ENCODE results near the gene ATF4. TPM values are rescaled to one million over a fixed set of nuclear protein-coding genes. Genes with fewer than 3 reads are reported as not detected.
A peak's percentile ranks its signal among the peaks of the same experiment; 100 is the strongest.

The ATF4 gene
- total and polyA plus RNA-seq, 2 of the 13 experiments (the other 11 are each of a cell fraction or from before 2014, with no cell fraction given): 486 to 1,297 TPM

DNA sequence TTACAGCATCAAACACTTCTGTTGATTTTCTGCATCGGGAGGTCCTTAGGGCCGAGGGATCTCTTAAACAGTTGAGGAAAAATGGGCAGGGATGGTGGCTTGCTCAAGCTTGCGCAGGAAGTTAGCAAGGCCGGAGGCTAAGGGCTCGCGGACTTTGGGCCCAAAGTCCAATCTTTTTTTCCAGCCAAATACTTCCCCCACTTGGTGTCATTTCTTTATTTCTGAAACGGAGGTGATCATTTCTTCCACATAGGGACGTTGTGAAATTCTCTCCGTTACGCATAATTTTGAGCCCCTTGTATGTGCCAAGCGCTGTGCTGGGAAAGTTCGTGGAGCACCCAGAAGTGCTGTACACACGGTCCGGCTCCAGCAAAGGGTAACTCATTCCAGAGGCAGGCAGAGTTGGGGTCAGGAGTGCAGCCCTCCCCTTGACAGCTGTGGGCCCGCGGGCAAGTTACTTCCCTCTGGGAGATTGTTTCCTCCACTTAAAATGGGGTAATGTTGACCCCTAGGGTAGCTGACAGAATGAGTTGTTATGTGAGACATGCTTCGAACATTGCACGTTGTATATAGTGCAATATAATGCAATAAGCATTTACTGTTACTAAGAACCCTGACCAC is 17.5 kb upstream of the ATF4 start (continued):
- TF ChIP-seq, protein P1, sequence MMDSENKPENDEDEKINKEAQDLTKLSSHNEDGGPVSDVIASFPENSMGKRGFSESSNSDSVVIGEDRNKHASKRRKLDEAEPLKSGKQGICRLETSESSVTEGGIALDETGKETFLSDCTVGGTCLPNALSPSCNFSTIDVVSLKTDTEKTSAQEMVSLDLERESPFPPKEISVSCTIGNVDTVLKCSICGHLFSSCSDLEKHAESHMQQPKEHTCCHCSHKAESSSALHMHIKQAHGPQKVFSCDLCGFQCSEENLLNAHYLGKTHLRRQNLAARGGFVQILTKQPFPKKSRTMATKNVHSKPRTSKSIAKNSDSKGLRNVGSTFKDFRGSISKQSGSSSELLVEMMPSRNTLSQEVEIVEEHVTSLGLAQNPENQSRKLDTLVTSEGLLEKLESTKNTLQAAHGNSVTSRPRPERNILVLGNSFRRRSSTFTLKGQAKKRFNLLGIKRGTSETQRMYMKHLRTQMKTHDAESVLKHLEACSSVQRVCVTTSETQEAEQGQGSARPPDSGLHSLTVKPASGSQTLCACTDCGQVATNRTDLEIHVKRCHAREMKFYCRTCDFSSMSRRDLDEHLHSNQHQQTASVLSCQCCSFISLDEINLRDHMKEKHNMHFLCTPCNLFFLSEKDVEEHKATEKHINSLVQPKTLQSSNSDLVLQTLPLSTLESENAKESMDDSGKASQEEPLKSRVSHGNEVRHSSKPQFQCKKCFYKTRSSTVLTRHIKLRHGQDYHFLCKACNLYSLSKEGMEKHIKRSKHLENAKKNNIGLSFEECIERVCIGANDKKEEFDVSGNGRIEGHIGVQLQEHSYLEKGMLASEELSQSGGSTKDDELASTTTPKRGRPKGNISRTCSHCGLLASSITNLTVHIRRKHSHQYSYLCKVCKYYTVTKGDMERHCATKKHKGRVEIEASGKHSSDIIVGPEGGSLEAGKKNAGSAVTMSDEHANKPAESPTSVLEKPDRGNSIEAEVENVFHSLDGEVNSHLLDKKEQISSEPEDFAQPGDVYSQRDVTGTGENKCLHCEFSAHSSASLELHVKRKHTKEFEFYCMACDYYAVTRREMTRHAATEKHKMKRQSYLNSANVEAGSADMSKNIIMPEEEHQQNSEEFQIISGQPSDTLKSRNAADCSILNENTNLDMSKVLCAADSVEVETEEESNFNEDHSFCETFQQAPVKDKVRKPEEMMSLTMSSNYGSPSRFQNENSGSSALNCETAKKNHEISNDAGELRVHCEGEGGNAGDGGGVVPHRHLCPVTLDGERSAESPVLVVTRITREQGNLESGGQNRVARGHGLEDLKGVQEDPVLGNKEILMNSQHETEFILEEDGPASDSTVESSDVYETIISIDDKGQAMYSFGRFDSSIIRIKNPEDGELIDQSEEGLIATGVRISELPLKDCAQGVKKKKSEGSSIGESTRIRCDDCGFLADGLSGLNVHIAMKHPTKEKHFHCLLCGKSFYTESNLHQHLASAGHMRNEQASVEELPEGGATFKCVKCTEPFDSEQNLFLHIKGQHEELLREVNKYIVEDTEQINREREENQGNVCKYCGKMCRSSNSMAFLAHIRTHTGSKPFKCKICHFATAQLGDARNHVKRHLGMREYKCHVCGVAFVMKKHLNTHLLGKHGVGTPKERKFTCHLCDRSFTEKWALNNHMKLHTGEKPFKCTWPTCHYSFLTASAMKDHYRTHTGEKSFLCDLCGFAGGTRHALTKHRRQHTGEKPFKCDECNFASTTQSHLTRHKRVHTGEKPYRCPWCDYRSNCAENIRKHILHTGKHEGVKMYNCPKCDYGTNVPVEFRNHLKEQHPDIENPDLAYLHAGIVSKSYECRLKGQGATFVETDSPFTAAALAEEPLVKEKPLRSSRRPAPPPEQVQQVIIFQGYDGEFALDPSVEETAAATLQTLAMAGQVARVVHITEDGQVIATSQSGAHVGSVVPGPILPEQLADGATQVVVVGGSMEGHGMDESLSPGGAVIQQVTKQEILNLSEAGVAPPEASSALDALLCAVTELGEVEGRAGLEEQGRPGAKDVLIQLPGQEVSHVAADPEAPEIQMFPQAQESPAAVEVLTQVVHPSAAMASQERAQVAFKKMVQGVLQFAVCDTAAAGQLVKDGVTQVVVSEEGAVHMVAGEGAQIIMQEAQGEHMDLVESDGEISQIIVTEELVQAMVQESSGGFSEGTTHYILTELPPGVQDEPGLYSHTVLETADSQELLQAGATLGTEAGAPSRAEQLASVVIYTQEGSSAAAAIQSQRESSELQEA (CRISPR knock-in tag; IDR thresholded peaks at IDR 0.05; ENCODE audit: not compliant biosample characterization): no peak
- peak; percentile 87 for TF ChIP-seq HNF4A (CRISPR knock-in tag; IDR thresholded peaks at IDR 0.05)
- no peak for TF ChIP-seq SMC3 (IDR thresholded peaks at IDR 0.05; ENCODE audit: low read length)
- no peak for TF ChIP-seq GFI1 (CRISPR knock-in tag; IDR thresholded peaks at IDR 0.05; ENCODE audit: borderline replicate concordance)
- TF ChIP-seq ZNF703 (CRISPR knock-in tag; IDR thresholded peaks at IDR 0.05; ENCODE audit: borderline replicate concordance): no peak
- TF ChIP-seq, protein P2, sequence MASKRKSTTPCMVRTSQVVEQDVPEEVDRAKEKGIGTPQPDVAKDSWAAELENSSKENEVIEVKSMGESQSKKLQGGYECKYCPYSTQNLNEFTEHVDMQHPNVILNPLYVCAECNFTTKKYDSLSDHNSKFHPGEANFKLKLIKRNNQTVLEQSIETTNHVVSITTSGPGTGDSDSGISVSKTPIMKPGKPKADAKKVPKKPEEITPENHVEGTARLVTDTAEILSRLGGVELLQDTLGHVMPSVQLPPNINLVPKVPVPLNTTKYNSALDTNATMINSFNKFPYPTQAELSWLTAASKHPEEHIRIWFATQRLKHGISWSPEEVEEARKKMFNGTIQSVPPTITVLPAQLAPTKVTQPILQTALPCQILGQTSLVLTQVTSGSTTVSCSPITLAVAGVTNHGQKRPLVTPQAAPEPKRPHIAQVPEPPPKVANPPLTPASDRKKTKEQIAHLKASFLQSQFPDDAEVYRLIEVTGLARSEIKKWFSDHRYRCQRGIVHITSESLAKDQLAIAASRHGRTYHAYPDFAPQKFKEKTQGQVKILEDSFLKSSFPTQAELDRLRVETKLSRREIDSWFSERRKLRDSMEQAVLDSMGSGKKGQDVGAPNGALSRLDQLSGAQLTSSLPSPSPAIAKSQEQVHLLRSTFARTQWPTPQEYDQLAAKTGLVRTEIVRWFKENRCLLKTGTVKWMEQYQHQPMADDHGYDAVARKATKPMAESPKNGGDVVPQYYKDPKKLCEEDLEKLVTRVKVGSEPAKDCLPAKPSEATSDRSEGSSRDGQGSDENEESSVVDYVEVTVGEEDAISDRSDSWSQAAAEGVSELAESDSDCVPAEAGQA (IDR thresholded peaks at IDR 0.05; ENCODE audit: low read depth): no peak
- TF ChIP-seq, protein P2 (CRISPR knock-in tag; IDR thresholded peaks at IDR 0.05; ENCODE audit: borderline replicate concordance): no peak
- no peak for TF ChIP-seq TGIF2 (CRISPR knock-in tag; IDR thresholded peaks at IDR 0.05)
- TF ChIP-seq, protein P3, sequence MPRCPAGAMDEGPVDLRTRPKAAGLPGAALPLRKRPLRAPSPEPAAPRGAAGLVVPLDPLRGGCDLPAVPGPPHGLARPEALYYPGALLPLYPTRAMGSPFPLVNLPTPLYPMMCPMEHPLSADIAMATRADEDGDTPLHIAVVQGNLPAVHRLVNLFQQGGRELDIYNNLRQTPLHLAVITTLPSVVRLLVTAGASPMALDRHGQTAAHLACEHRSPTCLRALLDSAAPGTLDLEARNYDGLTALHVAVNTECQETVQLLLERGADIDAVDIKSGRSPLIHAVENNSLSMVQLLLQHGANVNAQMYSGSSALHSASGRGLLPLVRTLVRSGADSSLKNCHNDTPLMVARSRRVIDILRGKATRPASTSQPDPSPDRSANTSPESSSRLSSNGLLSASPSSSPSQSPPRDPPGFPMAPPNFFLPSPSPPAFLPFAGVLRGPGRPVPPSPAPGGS (CRISPR knock-in tag; IDR thresholded peaks at IDR 0.05): no peak
- TF ChIP-seq, protein P4, sequence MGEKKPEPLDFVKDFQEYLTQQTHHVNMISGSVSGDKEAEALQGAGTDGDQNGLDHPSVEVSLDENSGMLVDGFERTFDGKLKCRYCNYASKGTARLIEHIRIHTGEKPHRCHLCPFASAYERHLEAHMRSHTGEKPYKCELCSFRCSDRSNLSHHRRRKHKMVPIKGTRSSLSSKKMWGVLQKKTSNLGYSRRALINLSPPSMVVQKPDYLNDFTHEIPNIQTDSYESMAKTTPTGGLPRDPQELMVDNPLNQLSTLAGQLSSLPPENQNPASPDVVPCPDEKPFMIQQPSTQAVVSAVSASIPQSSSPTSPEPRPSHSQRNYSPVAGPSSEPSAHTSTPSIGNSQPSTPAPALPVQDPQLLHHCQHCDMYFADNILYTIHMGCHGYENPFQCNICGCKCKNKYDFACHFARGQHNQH (CRISPR knock-in tag; IDR thresholded peaks at IDR 0.05): 0 out of 2 replicates have a peak, but pooled peaks have one; percentile 5
- no peak for TF ChIP-seq MAFF (IDR thresholded peaks at IDR 0.05; ENCODE audit: low read depth, low read length)
- TF ChIP-seq ZNF644 (CRISPR knock-in tag; IDR thresholded peaks at IDR 0.05; ENCODE audit: low read depth): no peak
- no peak for TF ChIP-seq SALL1 (CRISPR knock-in tag; IDR thresholded peaks at IDR 0.05)

Data from HepG2 (cell line).